ENCODE measurements around the gene RPS15A. TPM values are rescaled to one million over a fixed set of nuclear protein-coding genes. Genes with fewer than 3 reads are reported as not detected.

Gene RPS15A
- total and polyA plus RNA-seq, 2 of the 8 experiments (the other 6 are each of a cell fraction or from before 2014, with no cell fraction given) = 1,784 to 5,666 TPM

GRCh38 chr16:18809165-18809564 lies 19.0 kb upstream of the RPS15A start:
- Histone ChIP-seq H3K4me3 (ENCODE audit: extremely low read depth in 1 of 4, insufficient read depth in 2 of 4, low read depth in 3 of 4, low read length in 4 of 4) (no peak overlapping the region), H3K4me2 (ENCODE audit: insufficient read depth in 1 of 2, low read depth in 2 of 2, low read length in 2 of 2) (no peak overlapping the region), H3K4ac (replicated peaks; ENCODE audit: insufficient read length, low read depth, low read length) (no peak overlapping the region), H3K18ac (ENCODE audit: extremely low read depth, low read length) (no peak overlapping the region), H4K91ac (replicated peaks; ENCODE audit: insufficient read length, low read length) (no peak overlapping the region), H3K9me3 (ENCODE audit: insufficient read depth in 2 of 2, low read depth in 1 of 2, low read length in 1 of 2) (no peaks in the 10 kb centered on the region), H2BK120ac (replicated peaks; ENCODE audit: low read depth, low read length) (no peak overlapping the region), H2BK12ac (ENCODE audit: low read depth, low read length) (no peak overlapping the region), H3K23ac (ENCODE audit: insufficient read length) (no peak overlapping the region), H4K20me1 (replicated peaks in 1 of 2; ENCODE audit: control insufficient read depth in 1 of 2, insufficient read depth in 2 of 2, low read length in 2 of 2) (peaks cover 0 to 3% of the 10 kb centered on the region in 2 experiments), H2AK5ac (ENCODE audit: low read depth, low read length) (no peak overlapping the region), H3K79me2 (ENCODE audit: control insufficient read depth in 1 of 2, insufficient read depth in 2 of 2, low read length in 2 of 2) (no peaks in the 10 kb centered on the region), H4K8ac (ENCODE audit: extremely low read depth, insufficient read depth, low read length) (no peak overlapping the region), H4K5ac (ENCODE audit: insufficient read length, low read depth, low read length) (no peak overlapping the region), H2AFZ (ENCODE audit: low read length) (no peak overlapping the region), H3K79me1 (ENCODE audit: low read depth, low read length) (no peaks in the 10 kb centered on the region), H3K4me1 (replicated peaks in 1 of 4; ENCODE audit: control insufficient read depth in 3 of 4, insufficient read depth in 4 of 4, low read length in 3 of 4) (peaks cover 0 to 10% (median 5%) of the 10 kb centered on the region in 4 experiments; a peak in 3 of 7 replicates), H2BK15ac (ENCODE audit: low read length) (no peak overlapping the region), H3K27ac (ENCODE audit: low read depth, low read length) (no peak overlapping the region), H2BK5ac (ENCODE audit: low read depth, low read length) (no peak overlapping the region), H3K14ac (ENCODE audit: insufficient read length) (no peak overlapping the region), H3K27me3 (replicated peaks in 1 of 4; ENCODE audit: control insufficient read depth in 3 of 4, extremely low read depth in 1 of 4, insufficient read depth in 3 of 4, low read length in 3 of 4) (no peaks in the 10 kb centered on the region), H3K9ac (replicated peaks in 1 of 4; ENCODE audit: extremely low read depth in 1 of 4, low read depth in 3 of 4, low read length in 3 of 4) (no peak overlapping the region), H2BK20ac (ENCODE audit: low read length) (no peak overlapping the region), H3K36me3 (ENCODE audit: control insufficient read depth in 2 of 4, insufficient read depth in 4 of 4, low read length in 3 of 4) (peaks cover 17 to 62% (median 46%) of the 10 kb centered on the region in 4 experiments), H3K56ac (replicated peaks; ENCODE audit: insufficient read length, low read depth, low read length) (no peak overlapping the region), H3K23me2 (ENCODE audit: low read depth, low read length) (no peaks in the 10 kb centered on the region)
- FAIRE-seq (no peak), DNase-seq (ENCODE audit: low read depth in 1 of 2, low spot score in 2 of 2) (no peak)
- 95% methylated on average over 13 of the region's 13 CpGs; no CpG with 5 or more reads in 1 of the 2 experiments for WGBS, 2 experiments (ENCODE audit: extremely low coverage in 1 of 2, insufficient coverage in 1 of 2, insufficient read length in 1 of 2, insufficient replicate concordance in 2 of 2, low coverage in 1 of 2, low lambda C conversion rate in 2 of 2, missing lambda C conversion rate in 1 of 2)
- CTCF ChIA-PET (ENCODE audit: partially characterized antibody) = interaction anchor here (1.3 kb wide), 1 partner anchor 34 kb away, joined by 3 read pairs; no protein-coding TSS in a partner anchor
- POLR2A ChIA-PET (ENCODE audit: partially characterized antibody) = interaction anchor here (1.3 to 14.8 kb wide), 3 partner anchors 9 to 20 kb away, joined by 4 to 503 read pairs (median 4); partner anchors contain the start of gene RPS15A
- TF ChIP-seq BACH1 (IDR thresholded peaks at IDR 0.05; ENCODE audit: low read length) (no peak), HDAC6 (IDR thresholded peaks at IDR 0.05; ENCODE audit: low read depth, low read length) (no peak), JUN (IDR thresholded peaks at IDR 0.05; ENCODE audit: low read depth, low read length) (no peak), CBX5 (IDR thresholded peaks at IDR 0.05; ENCODE audit: low read depth, low read length) (no peak), RAD21 (IDR thresholded peaks at IDR 0.05 in 1 of 2, conservative IDR thresholded peaks at IDR 0.05 in 1 of 2; ENCODE audit: low read depth in 2 of 2, low read length in 2 of 2) (no peak), SP1 (IDR thresholded peaks at IDR 0.05; ENCODE audit: low read depth, low read length) (no peak), HDAC2 (IDR thresholded peaks at IDR 0.05; ENCODE audit: borderline replicate concordance in 1 of 2, low read depth in 2 of 2, low read length in 2 of 2) (no peak), BRCA1 (IDR thresholded peaks at IDR 0.05; ENCODE audit: low read depth, low read length) (no peak), KDM4A (IDR thresholded peaks at IDR 0.05; ENCODE audit: low read depth, low read length, severe bottlenecking) (no peak), POU5F1 (IDR thresholded peaks at IDR 0.05; ENCODE audit: low read depth, low read length) (no peak), JUND (IDR thresholded peaks at IDR 0.05; ENCODE audit: low read length) (no peak), RFX5 (IDR thresholded peaks at IDR 0.05; ENCODE audit: borderline replicate concordance, low read depth, low read length) (no peak)
